ENCODE measurements around the gene PKHD1.

DNA sequence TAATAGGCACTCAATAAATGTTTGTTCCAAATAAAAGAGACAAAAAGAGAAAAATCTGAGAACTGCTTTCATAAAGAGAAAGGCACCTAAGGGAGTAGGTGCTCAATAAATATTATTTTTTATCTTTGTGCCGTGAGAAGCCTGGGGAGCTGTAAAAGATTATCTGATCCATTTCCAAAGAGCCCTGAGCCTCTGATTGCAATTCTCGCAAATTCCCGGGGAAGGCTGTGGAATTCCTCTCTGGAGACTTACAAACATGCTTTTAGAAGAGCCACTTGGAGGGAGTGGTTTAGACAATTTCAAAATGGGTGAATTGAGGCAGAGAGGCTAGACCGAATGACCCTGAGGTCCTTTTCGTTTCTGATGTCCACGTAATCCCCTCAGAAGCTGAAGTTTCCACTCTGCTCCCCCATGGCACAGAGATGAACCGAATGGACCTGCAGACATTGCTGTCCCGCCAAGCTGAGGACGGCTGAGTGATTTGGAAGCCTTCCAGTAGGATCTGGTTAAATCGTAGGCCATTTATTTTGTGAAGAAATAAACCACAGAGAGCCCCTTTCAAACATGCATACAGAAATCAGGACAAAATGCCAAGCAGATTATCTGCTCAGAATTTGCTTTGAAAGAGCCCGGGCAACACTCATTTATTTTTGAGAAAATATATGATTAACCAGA is 77.8 kb downstream of the PKHD1 start:
- TF ChIP-seq, protein P1, sequence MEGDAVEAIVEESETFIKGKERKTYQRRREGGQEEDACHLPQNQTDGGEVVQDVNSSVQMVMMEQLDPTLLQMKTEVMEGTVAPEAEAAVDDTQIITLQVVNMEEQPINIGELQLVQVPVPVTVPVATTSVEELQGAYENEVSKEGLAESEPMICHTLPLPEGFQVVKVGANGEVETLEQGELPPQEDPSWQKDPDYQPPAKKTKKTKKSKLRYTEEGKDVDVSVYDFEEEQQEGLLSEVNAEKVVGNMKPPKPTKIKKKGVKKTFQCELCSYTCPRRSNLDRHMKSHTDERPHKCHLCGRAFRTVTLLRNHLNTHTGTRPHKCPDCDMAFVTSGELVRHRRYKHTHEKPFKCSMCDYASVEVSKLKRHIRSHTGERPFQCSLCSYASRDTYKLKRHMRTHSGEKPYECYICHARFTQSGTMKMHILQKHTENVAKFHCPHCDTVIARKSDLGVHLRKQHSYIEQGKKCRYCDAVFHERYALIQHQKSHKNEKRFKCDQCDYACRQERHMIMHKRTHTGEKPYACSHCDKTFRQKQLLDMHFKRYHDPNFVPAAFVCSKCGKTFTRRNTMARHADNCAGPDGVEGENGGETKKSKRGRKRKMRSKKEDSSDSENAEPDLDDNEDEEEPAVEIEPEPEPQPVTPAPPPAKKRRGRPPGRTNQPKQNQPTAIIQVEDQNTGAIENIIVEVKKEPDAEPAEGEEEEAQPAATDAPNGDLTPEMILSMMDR (IDR thresholded peaks at IDR 0.05), result no peak
- no peak for TF ChIP-seq POLR2A (IDR thresholded peaks at IDR 0.05)

All from heart left ventricle (tissue), 13 donors.